Body of pancreas (tissue), 4 donors: Measurements from ENCODE around the gene SYNE2. TPM values are rescaled to one million over a fixed set of nuclear protein-coding genes. Genes with fewer than 3 reads are reported as not detected.
A peak's percentile ranks its signal among the peaks of the same experiment; 100 is the strongest.

Experiments used
- ATAC-seq: fragments of 150-250 bp; one replicate; pipeline ENCODE4 v1.9.1; 2016
- DNase-seq, 4 donors: peaks; one replicate each; pipeline ENCODE4 v3.0.0-alpha.2; 2019
- H3K27ac ChIP-seq, 4 donors: fragments of 200-600 bp; sonication (generic); 1 replicate in 3 of 4; 2 replicates in 1 of 4; pipeline versions ENCODE4 v1.5.1 to v1.6.1; 2016 to 2019; ENCODE audit warnings: mild to moderate bottlenecking in 1 of 4, mixed read lengths in 1 of 4, moderate library complexity in 1 of 4
- H3K27me3 ChIP-seq, 2 donors: fragments of 200-600 bp; sonication (generic); one replicate each; pipeline ENCODE4 v1.6.0; 2016; ENCODE audit warnings: mild to moderate bottlenecking in 1 of 2
- H3K36me3 ChIP-seq, 2 donors: fragments of 200-600 bp; sonication (generic); replicated peaks in 1 of 2; 2 replicates each; pipeline ENCODE4 v1.5.1; 2016; ENCODE audit warnings: low read depth in 2 of 2; ENCODE audit not compliant: insufficient read depth in 1 of 2
- H3K4me1 ChIP-seq: fragments of 200-600 bp; sonication (generic); one replicate; pipeline ENCODE4 v1.6.0; 2016
- H3K4me3 ChIP-seq, 2 donors: fragments of 200-600 bp; sonication (generic); 1 replicate in 1 of 2; 2 replicates in 1 of 2; pipeline ENCODE4 v1.5.1; 2016 to 2019
- H3K9me3 ChIP-seq, 3 donors: fragments of 200-600 bp; sonication (generic); 1 replicate in 2 of 3; 2 replicates in 1 of 3; pipeline ENCODE4 v1.5.1; 2016
- CTCF ChIP-seq, 7 experiments: fragments of 450-650 bp in 4 of 7; fragments of 200-600 bp in 3 of 7; sonication (generic) in 3 of 7; IDR thresholded peaks; one replicate each; pipeline ENCODE4 v1.5.1; 2016 to 2019; ENCODE audit warnings: antibody characterized with exemption in 7 of 7
- POLR2A ChIP-seq, 3 donors: fragments of 450-650 bp; IDR thresholded peaks; one replicate each; pipeline ENCODE4 v1.6.1; 2016; ENCODE audit warnings: antibody characterized with exemption in 3 of 3, mild to moderate bottlenecking in 2 of 3
- WGBS, 2 donors: methylation state at CpG; one replicate each; pipeline ENCODE4 v1.1.5; 2017; 5-methylcytosine and 5-hydroxymethylcytosine counted together
- intact Hi-C: fragments of 100-400 bp; cut with DNase I; formaldehyde crosslinking; loops from one replicate; pipeline ENCODE4 v1.15.1; 2023
- total RNA-seq, 2 donors: library from RNA; depleted of rRNA; stranded (reverse); fragments of >200 nt; gene quantifications; one replicate each; pipeline ENCODE4 v1.1.0, GENCODE V29; 2016

Gene SYNE2
- total RNA-seq, 2 donors from 2014 or later, result 163 to 240 TPM

- DNase-seq (peak in 1 of 4 donors; percentile 30), ATAC-seq (peak; percentile 42)
- H3K36me3 ChIP-seq, result peaks cover 0 to 11% of the 10 kb centered on the region in 2 donors
- peak overlapping the region in 1 of 4 donors; percentile 29 for H3K27ac ChIP-seq
- no peak overlapping the region for H3K4me3 ChIP-seq
- WGBS, 2 donors, result 20 to 23% methylated on average over 2 of the region's 2 CpGs
- H3K27me3 ChIP-seq, result no peaks in the 10 kb centered on the region
- H3K4me1 ChIP-seq, result peaks cover 7% of the 10 kb centered on the region
- intact Hi-C loops, result no loop called here
- TF ChIP-seq CTCF (IDR thresholded peaks at IDR 0.05), result no peak
- TF ChIP-seq POLR2A (IDR thresholded peaks at IDR 0.05), result no peak
- no peaks in the 10 kb centered on the region for H3K9me3 ChIP-seq
These were observed 305.8 kb downstream of the SYNE2 start for GRCh38 chr14:64158608-64159007.

- 94% methylated on average over 3 of the region's 3 CpGs for WGBS, 2 donors
- Histone ChIP-seq H3K36me3 (peaks cover 0 to 11% of the 10 kb centered on the region in 2 donors), H3K9me3 (no peaks in the 10 kb centered on the region), H3K27me3 (no peaks in the 10 kb centered on the region), H3K4me1 (peaks cover 7% of the 10 kb centered on the region), H3K27ac (no peak overlapping the region), H3K4me3 (no peak overlapping the region)
- TF ChIP-seq CTCF (IDR thresholded peaks at IDR 0.05), result no peak
- TF ChIP-seq POLR2A (IDR thresholded peaks at IDR 0.05), result no peak
- intact Hi-C loops, result no loop called here
- ATAC-seq (no peak), DNase-seq (no peak)
These were observed 306.8 kb downstream of the SYNE2 start for GRCh38 chr14:64159588-64159987.

DNA sequence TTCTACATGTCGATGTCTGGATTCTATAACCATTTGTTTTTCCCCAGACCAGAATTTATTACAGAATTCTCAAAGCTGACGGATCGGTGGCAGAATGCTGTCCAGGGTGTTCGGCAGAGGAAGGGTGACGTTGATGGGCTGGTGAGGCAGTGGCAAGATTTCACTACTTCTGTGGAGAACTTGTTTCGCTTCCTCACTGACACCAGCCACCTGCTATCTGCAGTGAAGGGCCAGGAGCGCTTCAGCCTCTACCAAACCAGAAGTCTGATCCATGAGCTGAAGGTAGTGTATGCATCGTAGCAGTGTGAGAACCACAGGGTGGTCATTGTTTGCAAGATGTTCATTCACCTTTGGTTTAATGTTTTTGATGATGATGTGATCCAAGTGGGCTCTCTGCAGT, 317.4 kb downstream of the SYNE2 start:
- TF ChIP-seq CTCF (IDR thresholded peaks at IDR 0.05) (no peak), POLR2A (IDR thresholded peaks at IDR 0.05) (no peak)
- intact Hi-C loops, result no loop called here
- WGBS, 2 donors, result 90 to 94% methylated on average over 7 to 8 of the region's 8 CpGs
- DNase-seq (no peak), ATAC-seq (no peak)
- H3K4me1 ChIP-seq, result peaks cover 11% of the 10 kb centered on the region
- H3K36me3 ChIP-seq, result peaks cover 7 to 28% of the 10 kb centered on the region in 2 donors
- no peaks in the 10 kb centered on the region for H3K27me3 ChIP-seq
- H3K4me3 ChIP-seq, result no peak overlapping the region
- H3K27ac ChIP-seq, result no peak overlapping the region
- no peaks in the 10 kb centered on the region for H3K9me3 ChIP-seq

DNA sequence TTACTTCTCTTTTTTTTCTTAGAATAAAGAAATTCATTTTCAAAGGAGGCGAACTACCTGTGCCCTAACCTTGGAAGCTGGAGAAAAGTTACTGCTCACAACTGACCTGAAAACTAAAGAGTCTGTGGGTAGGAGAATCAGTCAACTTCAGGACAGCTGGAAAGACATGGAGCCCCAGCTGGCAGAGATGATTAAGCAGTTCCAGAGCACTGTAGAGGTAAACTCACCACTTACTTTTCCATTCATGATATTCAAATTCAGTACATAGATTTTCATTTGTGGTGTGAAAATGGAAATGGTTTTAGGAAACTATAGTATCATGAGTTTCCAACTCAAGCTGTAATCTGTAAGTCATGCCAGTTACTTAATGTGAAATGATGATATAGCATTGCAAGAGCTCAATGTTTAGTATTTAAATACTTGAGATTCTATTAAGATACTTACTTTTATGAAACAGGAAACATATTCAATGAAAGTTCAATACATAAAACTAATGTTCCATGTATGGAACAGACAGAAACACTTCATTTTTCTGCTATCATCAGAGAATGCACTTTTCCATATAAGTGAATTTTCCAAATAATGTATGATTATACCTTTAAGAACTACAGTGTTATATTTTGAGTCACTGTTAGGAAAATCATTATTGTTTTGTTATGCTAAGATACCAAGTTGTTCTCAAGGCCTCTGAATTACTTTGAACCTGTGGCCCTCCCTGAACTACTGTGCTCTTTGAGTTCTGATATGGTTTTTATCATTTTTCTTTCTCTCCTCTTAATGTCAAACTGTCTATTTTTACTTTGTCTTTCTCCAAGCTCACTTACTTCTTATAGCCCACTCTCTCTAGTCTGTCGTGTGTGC, 322.3 kb downstream of the SYNE2 start:
- Histone ChIP-seq H3K36me3 (peaks cover 0 to 14% of the 10 kb centered on the region in 2 donors), H3K4me1 (peaks cover 12% of the 10 kb centered on the region), H3K27me3 (no peaks in the 10 kb centered on the region), H3K27ac (peak overlapping the region in 2 of 4 donors; percentile 7 to 25), H3K4me3 (no peak overlapping the region), H3K9me3 (no peaks in the 10 kb centered on the region)
- 48 to 61% methylated on average over 2 of the region's 2 CpGs for WGBS, 2 donors
- TF ChIP-seq POLR2A (IDR thresholded peaks at IDR 0.05), result no peak
- TF ChIP-seq CTCF (IDR thresholded peaks at IDR 0.05), result no peak
- no peak for ATAC-seq
- intact Hi-C loops, result no loop called here
- DNase-seq, result no peak
